Activated naive CD4-positive, alpha-beta T cell treated with anti-CD3 and anti-CD28 coated beads, Interleukin-2, amount 50 U/mL, for 24 hours (primary cell): ENCODE data around the gene DLG3.
"Not testable (repeated sequence)": the region's sequence is repeated elsewhere in the genome, so short reads cannot be mapped to it uniquely, and the experiment has no call there.

Experiments
- H3K27ac Mint-ChIP-seq: one replicate; pipeline ENCODE4 v1.8.0; 2021; ENCODE audit warnings: mild to moderate bottlenecking, mixed read lengths
- H3K27me3 Mint-ChIP-seq: one replicate; pipeline ENCODE4 v1.8.0; 2021; ENCODE audit warnings: mixed read lengths
- H3K36me3 Mint-ChIP-seq: one replicate; pipeline ENCODE4 v1.8.0; 2021; ENCODE audit warnings: mixed read lengths
- H3K4me1 Mint-ChIP-seq: one replicate; pipeline ENCODE4 v1.8.0; 2021; ENCODE audit warnings: mixed read lengths
- H3K4me3 Mint-ChIP-seq: one replicate; pipeline ENCODE4 v1.8.0; 2021; ENCODE audit warnings: mild to moderate bottlenecking, mixed read lengths
- H3K9me3 Mint-ChIP-seq: one replicate; pipeline ENCODE4 v1.8.0; 2021; ENCODE audit warnings: mixed read lengths

DLG3 gene

GRCh38 chrX:70444326-70444945, at the start of gene DLG3:
TSS of gene DLG3 (plus strand) at chrX:70444835. CDS start at chrX:70445202, 367 bp downstream.
- H3K36me3 Mint-ChIP-seq, result no peaks in the 10 kb centered on the region
- H3K27me3 Mint-ChIP-seq, result peaks cover 15% of the 10 kb centered on the region
- H3K4me1 Mint-ChIP-seq, result no peaks in the 10 kb centered on the region
- peak within 1 kb of the TSS; percentile 72 for H3K4me3 Mint-ChIP-seq
- no peak within 1 kb of the TSS for H3K27ac Mint-ChIP-seq
- no peaks in the 10 kb centered on the region for H3K9me3 Mint-ChIP-seq

GRCh38 chrX:70398899-70399298, 45.7 kb upstream of the DLG3 start:
- no peaks in the 10 kb centered on the region for H3K27me3 Mint-ChIP-seq
- H3K4me1 Mint-ChIP-seq, result peaks cover 13% of the 10 kb centered on the region
- H3K9me3 Mint-ChIP-seq, result no peaks in the 10 kb centered on the region
- peak overlapping the region; percentile 86 for H3K27ac Mint-ChIP-seq
- H3K36me3 Mint-ChIP-seq, result no peaks in the 10 kb centered on the region
- peak overlapping the region; percentile 39 for H3K4me3 Mint-ChIP-seq

GRCh38 chrX:70400181-70400580, 44.5 kb upstream of the DLG3 start:
- not testable (repeated sequence) for H3K9me3 Mint-ChIP-seq, H3K27me3 Mint-ChIP-seq, H3K4me3 Mint-ChIP-seq, H3K36me3 Mint-ChIP-seq, H3K27ac Mint-ChIP-seq
- H3K4me1 Mint-ChIP-seq, result peaks cover 13% of the 10 kb centered on the region

GRCh38 chrX:70402721-70403120, 41.9 kb upstream of the DLG3 start:
- peaks cover 13% of the 10 kb centered on the region for H3K4me1 Mint-ChIP-seq
- no peak overlapping the region for H3K27ac Mint-ChIP-seq
- no peaks in the 10 kb centered on the region for H3K9me3 Mint-ChIP-seq
- H3K36me3 Mint-ChIP-seq, result no peaks in the 10 kb centered on the region
- H3K27me3 Mint-ChIP-seq, result no peaks in the 10 kb centered on the region
- H3K4me3 Mint-ChIP-seq, result no peak overlapping the region

GRCh38 chrX:70405003-70405402, 39.6 kb upstream of the DLG3 start:
- Mint-ChIP-seq H3K27ac (no peak overlapping the region), H3K27me3 (no peaks in the 10 kb centered on the region), H3K4me1 (no peaks in the 10 kb centered on the region), H3K4me3 (no peak overlapping the region), H3K36me3 (no peaks in the 10 kb centered on the region), H3K9me3 (no peaks in the 10 kb centered on the region)

- H3K4me3 Mint-ChIP-seq, result no peak overlapping the region
- H3K9me3 Mint-ChIP-seq, result no peaks in the 10 kb centered on the region
- H3K27me3 Mint-ChIP-seq, result no peaks in the 10 kb centered on the region
- no peak overlapping the region for H3K27ac Mint-ChIP-seq
- no peaks in the 10 kb centered on the region for H3K36me3 Mint-ChIP-seq
- H3K4me1 Mint-ChIP-seq, result no peaks in the 10 kb centered on the region
Observed at GRCh38 chrX:70410921-70411320, 33.7 kb upstream of the DLG3 start.

- H3K9me3 Mint-ChIP-seq, result no peaks in the 10 kb centered on the region
- H3K4me3 Mint-ChIP-seq, result no peak overlapping the region
- no peaks in the 10 kb centered on the region for H3K36me3 Mint-ChIP-seq
- no peaks in the 10 kb centered on the region for H3K4me1 Mint-ChIP-seq
- H3K27ac Mint-ChIP-seq, result no peak overlapping the region
- no peaks in the 10 kb centered on the region for H3K27me3 Mint-ChIP-seq
Observed at GRCh38 chrX:70411475-70411874, 33.2 kb upstream of the DLG3 start.

- Mint-ChIP-seq H3K27me3 (peaks cover 1% of the 10 kb centered on the region), H3K36me3 (no peaks in the 10 kb centered on the region), H3K4me1 (no peaks in the 10 kb centered on the region), H3K4me3 (no peak overlapping the region), H3K27ac (no peak overlapping the region), H3K9me3 (no peaks in the 10 kb centered on the region)
Observed at GRCh38 chrX:70421618-70422017, 23.0 kb upstream of the DLG3 start.

GRCh38 chrX:70422851-70423341, 21.7 kb upstream of the DLG3 start, which contains the start of gene GDPD2:
TSS of gene GDPD2 (plus strand) at chrX:70423314. CDS start at chrX:70424985, 1,671 bp downstream.
- peaks cover 1% of the 10 kb centered on the region for H3K27me3 Mint-ChIP-seq
- no peaks in the 10 kb centered on the region for H3K9me3 Mint-ChIP-seq
- no peak within 1 kb of the TSS for H3K27ac Mint-ChIP-seq
- no peaks in the 10 kb centered on the region for H3K4me1 Mint-ChIP-seq
- no peak within 1 kb of the TSS for H3K4me3 Mint-ChIP-seq
- no peaks in the 10 kb centered on the region for H3K36me3 Mint-ChIP-seq

GRCh38 chrX:70423936-70424675, 20.5 kb upstream of the DLG3 start:
- no peaks in the 10 kb centered on the region for H3K9me3 Mint-ChIP-seq

GRCh38 chrX:70424801-70425200, 19.8 kb upstream of the DLG3 start:
- H3K9me3 Mint-ChIP-seq, result no peaks in the 10 kb centered on the region
- H3K27ac Mint-ChIP-seq, result no peak overlapping the region
- no peaks in the 10 kb centered on the region for H3K4me1 Mint-ChIP-seq
- peaks cover 1% of the 10 kb centered on the region for H3K27me3 Mint-ChIP-seq
- no peak overlapping the region for H3K4me3 Mint-ChIP-seq
- no peaks in the 10 kb centered on the region for H3K36me3 Mint-ChIP-seq

More at GRCh38 chrX:70423936-70424675, 20.5 kb upstream of the DLG3 start:
- Mint-ChIP-seq H3K27ac (no peak overlapping the region), H3K4me1 (no peaks in the 10 kb centered on the region), H3K4me3 (no peak overlapping the region), H3K27me3 (peaks cover 1% of the 10 kb centered on the region), H3K36me3 (no peaks in the 10 kb centered on the region)

GRCh38 chrX:70426286-70427278, 18.1 kb upstream of the DLG3 start:
- Mint-ChIP-seq H3K4me3 (no peak overlapping the region), H3K27ac (no peak overlapping the region), H3K36me3 (no peaks in the 10 kb centered on the region), H3K4me1 (no peaks in the 10 kb centered on the region), H3K9me3 (no peaks in the 10 kb centered on the region), H3K27me3 (peaks cover 1% of the 10 kb centered on the region)

GRCh38 chrX:70427365-70427764, 17.3 kb upstream of the DLG3 start:
- Mint-ChIP-seq H3K36me3 (no peaks in the 10 kb centered on the region), H3K27me3 (peaks cover 1% of the 10 kb centered on the region), H3K9me3 (no peaks in the 10 kb centered on the region), H3K27ac (no peak overlapping the region), H3K4me1 (no peaks in the 10 kb centered on the region), H3K4me3 (no peak overlapping the region)

- Mint-ChIP-seq H3K4me3 (no peak overlapping the region), H3K27me3 (no peaks in the 10 kb centered on the region), H3K36me3 (no peaks in the 10 kb centered on the region), H3K27ac (no peak overlapping the region), H3K4me1 (no peaks in the 10 kb centered on the region), H3K9me3 (no peaks in the 10 kb centered on the region)
Observed at GRCh38 chrX:70429759-70430158, 14.9 kb upstream of the DLG3 start.
